ENCODE measurements around the gene PHLDB3.

The PHLDB3 gene

GRCh38 chr19:43470288-43470687 lies 34.3 kb downstream of the PHLDB3 start:
- peak; percentile 41 for ATAC-seq
- Mint-ChIP-seq H3K9me3 (no peaks in the 10 kb centered on the region), H3K4me1 (peaks cover 88% of the 10 kb centered on the region), H3K4me3 (peak overlapping the region; percentile 66 to 77), H3K27ac (peak overlapping the region; percentile 78 to 87), H3K27me3 (no peaks in the 10 kb centered on the region)
- peak in 1 of 2 donors; percentile 23 for DNase-seq

- Mint-ChIP-seq H3K27ac (no peak overlapping the region), H3K4me1 (peaks cover 85% of the 10 kb centered on the region), H3K4me3 (no peak overlapping the region), H3K27me3 (no peaks in the 10 kb centered on the region), H3K9me3 (no peaks in the 10 kb centered on the region)
- no peak for DNase-seq
- ATAC-seq, result no peak
These were observed 35.4 kb downstream of the PHLDB3 start for GRCh38 chr19:43469160-43469480.

GRCh38 chr19:43468354-43469159 lies 36.0 kb downstream of the PHLDB3 start:
- Mint-ChIP-seq H3K4me1 (peaks cover 82% of the 10 kb centered on the region), H3K4me3 (peak overlapping the region in 1 of 2 donors; percentile 29)
- ATAC-seq, result no peak

GRCh38 chr19:43467730-43468129 lies 36.8 kb downstream of the PHLDB3 start:
- ATAC-seq, result no peak

More at GRCh38 chr19:43468354-43469159, 36.0 kb downstream of the PHLDB3 start:
- no peak for DNase-seq
- Mint-ChIP-seq H3K27me3 (no peaks in the 10 kb centered on the region), H3K27ac (peak overlapping the region; percentile 65 to 86), H3K9me3 (no peaks in the 10 kb centered on the region)

GRCh38 chr19:43467276-43467675 lies 37.3 kb downstream of the PHLDB3 start:
- peak overlapping the region in 1 of 2 donors; percentile 79 for H3K27ac Mint-ChIP-seq
- DNase-seq (no peak), ATAC-seq (no peak)
- no peaks in the 10 kb centered on the region for H3K27me3 Mint-ChIP-seq
- H3K9me3 Mint-ChIP-seq, result no peaks in the 10 kb centered on the region
- H3K4me3 Mint-ChIP-seq, result no peak overlapping the region
- peaks cover 71% of the 10 kb centered on the region for H3K4me1 Mint-ChIP-seq

More at GRCh38 chr19:43467730-43468129, 36.8 kb downstream of the PHLDB3 start:
- H3K27ac Mint-ChIP-seq, result peak overlapping the region in 1 of 2 donors; percentile 86
- no peaks in the 10 kb centered on the region for H3K27me3 Mint-ChIP-seq
- peaks cover 73% of the 10 kb centered on the region for H3K4me1 Mint-ChIP-seq
- no peak for DNase-seq
- no peak overlapping the region for H3K4me3 Mint-ChIP-seq
- no peaks in the 10 kb centered on the region for H3K9me3 Mint-ChIP-seq

GRCh38 chr19:43466793-43467192 lies 37.8 kb downstream of the PHLDB3 start:
- ATAC-seq (no peak), DNase-seq (no peak)
- Mint-ChIP-seq H3K4me1 (peaks cover 73% of the 10 kb centered on the region), H3K27me3 (no peaks in the 10 kb centered on the region), H3K9me3 (no peaks in the 10 kb centered on the region), H3K27ac (no peak overlapping the region), H3K4me3 (no peak overlapping the region)

GRCh38 chr19:43465468-43466120 lies 39.0 kb downstream of the PHLDB3 start, which contains the start of gene LYPD3:
LYPD3 (minus strand) TSS chr19:43465608; CDS start chr19:43465571, 37 bp downstream.
- Mint-ChIP-seq H3K27me3 (no peaks in the 10 kb centered on the region), H3K9me3 (no peaks in the 10 kb centered on the region), H3K27ac (peak within 1 kb of the TSS in 1 of 2 donors; percentile 31), H3K4me1 (peaks cover 73% of the 10 kb centered on the region), H3K4me3 (peak within 1 kb of the TSS; percentile 86 to 91)
- no peak for ATAC-seq
- DNase-seq, result no peak

GRCh38 chr19:43464134-43464775 lies 40.3 kb downstream of the PHLDB3 start:
- Mint-ChIP-seq H3K27ac (peak overlapping the region; percentile 88 to 96), H3K4me1 (peaks cover 63% of the 10 kb centered on the region)

GRCh38 chr19:43463381-43464133 lies 41.0 kb downstream of the PHLDB3 start:
- Mint-ChIP-seq H3K9me3 (no peaks in the 10 kb centered on the region), H3K27ac (peak overlapping the region; percentile 88 to 96), H3K27me3 (no peaks in the 10 kb centered on the region), H3K4me1 (peaks cover 56% of the 10 kb centered on the region), H3K4me3 (peak overlapping the region; percentile 86 to 91)
- ATAC-seq (peak; percentile 89), DNase-seq (peak; percentile 98)

More at GRCh38 chr19:43464134-43464775, 40.3 kb downstream of the PHLDB3 start:
- Mint-ChIP-seq H3K9me3 (no peaks in the 10 kb centered on the region), H3K4me3 (peak overlapping the region; percentile 86 to 91), H3K27me3 (no peaks in the 10 kb centered on the region)
- ATAC-seq (peak; percentile 63), DNase-seq (no peak)

- Mint-ChIP-seq H3K9me3 (no peaks in the 10 kb centered on the region), H3K27ac (peak overlapping the region; percentile 42 to 71), H3K4me3 (peak overlapping the region; percentile 86 to 91), H3K27me3 (no peaks in the 10 kb centered on the region), H3K4me1 (peaks cover 49% of the 10 kb centered on the region)
- DNase-seq (no peak), ATAC-seq (no peak)
These were observed 41.7 kb downstream of the PHLDB3 start for GRCh38 chr19:43462785-43463380.

- Mint-ChIP-seq H3K27me3 (no peaks in the 10 kb centered on the region), H3K4me1 (peaks cover 44% of the 10 kb centered on the region), H3K9me3 (no peaks in the 10 kb centered on the region), H3K27ac (no peak overlapping the region), H3K4me3 (peak overlapping the region; percentile 86 to 91)
- DNase-seq (no peak), ATAC-seq (no peak)
These were observed 42.2 kb downstream of the PHLDB3 start for GRCh38 chr19:43462383-43462782.

GRCh38 chr19:43461303-43461702 lies 43.2 kb downstream of the PHLDB3 start:
- DNase-seq (no peak), ATAC-seq (no peak)
- H3K4me3 Mint-ChIP-seq, result peak overlapping the region in 1 of 2 donors; percentile 57
- H3K27me3 Mint-ChIP-seq, result no peaks in the 10 kb centered on the region
- no peaks in the 10 kb centered on the region for H3K9me3 Mint-ChIP-seq
- H3K27ac Mint-ChIP-seq, result peak overlapping the region in 1 of 2 donors; percentile 73
- peaks cover 40% of the 10 kb centered on the region for H3K4me1 Mint-ChIP-seq

GRCh38 chr19:43460362-43461016 lies 44.1 kb downstream of the PHLDB3 start:
- DNase-seq (no peak), ATAC-seq (no peak)
- Mint-ChIP-seq H3K9me3 (no peaks in the 10 kb centered on the region), H3K27ac (no peak overlapping the region), H3K27me3 (no peaks in the 10 kb centered on the region), H3K4me3 (peak overlapping the region in 1 of 2 donors; percentile 57), H3K4me1 (peaks cover 39% of the 10 kb centered on the region)

GRCh38 chr19:43457809-43458208 lies 46.7 kb downstream of the PHLDB3 start:
- H3K4me3 Mint-ChIP-seq, result no peak overlapping the region
- no peak for DNase-seq

More at GRCh38 chr19:43457809-43458208, 46.7 kb downstream of the PHLDB3 start:
- Mint-ChIP-seq H3K27ac (peak overlapping the region in 1 of 2 donors; percentile 40), H3K9me3 (peaks cover under 1 to 1% of the 10 kb centered on the region in 2 donors), H3K4me1 (peaks cover 27% of the 10 kb centered on the region), H3K27me3 (no peaks in the 10 kb centered on the region)
- ATAC-seq, result no peak
